ENCODE data around the gene TMPRSS9.
"Not testable (repeated sequence)": the region's sequence is repeated elsewhere in the genome, so short reads cannot be mapped to it uniquely, and the experiment has no call there.

The TMPRSS9 gene

DNA sequence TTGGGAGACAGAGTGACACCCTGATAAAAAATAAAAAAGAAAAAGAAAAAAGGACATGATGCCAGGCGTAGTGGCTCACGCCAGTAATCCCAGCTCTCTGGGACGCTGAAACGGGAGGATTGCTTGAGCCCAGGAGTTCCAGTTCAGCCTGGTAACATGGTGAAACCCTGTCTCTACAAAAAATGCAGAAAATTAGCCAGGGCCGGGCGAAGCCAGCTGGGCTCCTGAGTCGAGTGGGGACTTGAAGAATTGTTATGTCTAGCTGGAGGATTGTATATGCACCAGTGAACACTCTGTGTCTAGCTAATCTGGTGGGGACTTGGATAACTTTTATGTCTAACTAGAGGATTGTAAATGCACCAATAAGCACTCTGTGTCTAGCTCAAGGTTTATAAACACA is 32.3 kb downstream of the TMPRSS9 start:
- no peaks in the 10 kb centered on the region for H3K9me3 ChIP-seq (ENCODE audit: control insufficient read depth, insufficient read depth, low read depth, low read length)
- ChIA-PET POLR2A (interaction anchor here (0.6 to 1.0 kb wide), 3 partner anchors 84 to 187 kb away, joined by 3 to 5 read pairs (median 3); partner anchors contain the start of gene GADD45B), CTCF (interaction anchor here (0.6 to 3.9 kb wide), 7 partner anchors 117 to 236 kb away, joined by 3 to 25 read pairs (median 4); no protein-coding TSS in a partner anchor)
- TF ChIP-seq ZNF514 (tag by site-specific recombination; IDR thresholded peaks at IDR 0.05) (no peak), GLI2 (tag by site-specific recombination; IDR thresholded peaks at IDR 0.05; ENCODE audit: borderline replicate concordance, low read depth) (no peak), ZNF473 (tag by site-specific recombination; IDR thresholded peaks at IDR 0.05) (no peak), ZNF148 (tag by site-specific recombination; IDR thresholded peaks at IDR 0.05; ENCODE audit: borderline replicate concordance) (no peak), SETDB1 (IDR thresholded peaks at IDR 0.05; ENCODE audit: insufficient read length, low read length) (no peak), ZNF138 (tag by site-specific recombination; IDR thresholded peaks at IDR 0.05; ENCODE audit: borderline replicate concordance) (no peak), ZNF529 (tag by site-specific recombination; IDR thresholded peaks at IDR 0.05; ENCODE audit: insufficient replicate concordance) (no peak), KLF16 (tag by site-specific recombination; IDR thresholded peaks at IDR 0.05) (no peak), ZBTB20 (tag by site-specific recombination; IDR thresholded peaks at IDR 0.05) (no peak), ZFP3 (tag by site-specific recombination; IDR thresholded peaks at IDR 0.05; ENCODE audit: low read depth) (no peak), ZNF549 (tag by site-specific recombination; IDR thresholded peaks at IDR 0.05) (no peak), ZFHX2 (tag by site-specific recombination; conservative IDR thresholded peaks at IDR 0.05) (no peak)
- no peak overlapping the region for H3K27ac ChIP-seq (ENCODE audit: extremely low read depth, low read depth, low read length)
- H3K4me1 ChIP-seq (ENCODE audit: control insufficient read depth, insufficient read depth, low read length) = no peaks in the 10 kb centered on the region
- no peaks in the 10 kb centered on the region for H3K36me3 ChIP-seq (ENCODE audit: control insufficient read depth in 2 of 2, insufficient read depth in 1 of 2, low read length in 2 of 2)
- no peak overlapping the region for H3K4me3 ChIP-seq (ENCODE audit: low read depth, low read length)

GRCh38 chr19:2392899-2393298 is 32.8 kb downstream of the TMPRSS9 start:
- ChIA-PET CTCF (interaction anchor here (0.9 to 3.9 kb wide), 7 partner anchors 17 to 237 kb away, joined by 3 to 25 read pairs (median 3); no protein-coding TSS in a partner anchor), POLR2A (interaction anchor here (0.8 to 1.0 kb wide), 2 partner anchors 83 to 118 kb away, joined by 3 to 5 read pairs; partner anchors contain the start of gene GADD45B)
- H3K36me3 ChIP-seq (ENCODE audit: control insufficient read depth in 2 of 2, insufficient read depth in 1 of 2, low read length in 2 of 2); H3K4me1 ChIP-seq (ENCODE audit: control insufficient read depth, insufficient read depth, low read length); H3K4me3 ChIP-seq (ENCODE audit: low read depth, low read length); H3K9me3 ChIP-seq (ENCODE audit: control insufficient read depth, insufficient read depth, low read depth, low read length); H3K27ac ChIP-seq (ENCODE audit: extremely low read depth, low read depth, low read length): not testable (repeated sequence)
- TF ChIP-seq SP2 (tag by site-specific recombination; IDR thresholded peaks at IDR 0.05) = peak; percentile 59

- Histone ChIP-seq H3K4me3 (ENCODE audit: low read depth, low read length) (no peak overlapping the region), H3K9me3 (ENCODE audit: control insufficient read depth, insufficient read depth, low read depth, low read length) (no peaks in the 10 kb centered on the region), H3K36me3 (ENCODE audit: control insufficient read depth in 2 of 2, insufficient read depth in 1 of 2, low read length in 2 of 2) (no peaks in the 10 kb centered on the region), H3K4me1 (ENCODE audit: control insufficient read depth, insufficient read depth, low read length) (no peaks in the 10 kb centered on the region), H3K27ac (ENCODE audit: extremely low read depth, low read depth, low read length) (no peak overlapping the region)
- TF ChIP-seq ZBTB21 (tag by site-specific recombination; IDR thresholded peaks at IDR 0.05) (no peak), ZNF354C (tag by site-specific recombination; IDR thresholded peaks at IDR 0.05; ENCODE audit: borderline replicate concordance, low read depth) (no peak), ZNF792 (tag by site-specific recombination; IDR thresholded peaks at IDR 0.05) (no peak), ZNF223 (tag by site-specific recombination; IDR thresholded peaks at IDR 0.05) (no peak)
- TF ChIP-seq, protein P1, sequence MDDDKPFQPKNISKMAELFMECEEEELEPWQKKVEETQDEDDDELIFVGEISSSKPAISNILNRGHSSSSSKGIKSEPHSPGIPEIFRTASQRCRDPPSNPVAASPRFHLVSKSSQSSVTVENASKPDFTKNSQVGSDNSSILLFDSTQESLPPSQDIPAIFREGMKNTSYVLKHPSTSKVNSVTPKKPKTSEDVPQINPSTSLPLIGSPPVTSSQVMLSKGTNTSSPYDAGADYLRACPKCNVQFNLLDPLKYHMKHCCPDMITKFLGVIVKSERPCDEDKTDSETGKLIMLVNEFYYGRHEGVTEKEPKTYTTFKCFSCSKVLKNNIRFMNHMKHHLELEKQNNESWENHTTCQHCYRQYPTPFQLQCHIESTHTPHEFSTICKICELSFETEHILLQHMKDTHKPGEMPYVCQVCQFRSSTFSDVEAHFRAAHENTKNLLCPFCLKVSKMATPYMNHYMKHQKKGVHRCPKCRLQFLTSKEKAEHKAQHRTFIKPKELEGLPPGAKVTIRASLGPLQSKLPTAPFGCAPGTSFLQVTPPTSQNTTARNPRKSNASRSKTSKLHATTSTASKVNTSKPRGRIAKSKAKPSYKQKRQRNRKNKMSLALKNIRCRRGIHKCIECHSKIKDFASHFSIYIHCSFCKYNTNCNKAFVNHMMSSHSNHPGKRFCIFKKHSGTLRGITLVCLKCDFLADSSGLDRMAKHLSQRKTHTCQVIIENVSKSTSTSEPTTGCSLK (tag by site-specific recombination; IDR thresholded peaks at IDR 0.05) = no peak
- CTCF ChIA-PET = interaction anchor here (0.7 to 1.3 kb wide), 2 partner anchors 16 to 215 kb away, joined by 3 to 4 read pairs; no protein-coding TSS in a partner anchor
- POLR2A ChIA-PET = interaction anchor here (0.6 to 0.7 kb wide), 4 partner anchors 63 to 217 kb away, joined by 3 to 9 read pairs (median 4); partner anchors contain the start of genes GADD45B and LMNB2
Measured at GRCh38 chr19:2394054-2394441, 34.0 kb downstream of the TMPRSS9 start.

All from HEK293 (cell line).